Measurements from ENCODE around the gene GPRIN3.
"Not testable (repeated sequence)": the region's sequence is repeated elsewhere in the genome, so short reads cannot be mapped to it uniquely, and the experiment has no call there.

GPRIN3 gene

DNA sequence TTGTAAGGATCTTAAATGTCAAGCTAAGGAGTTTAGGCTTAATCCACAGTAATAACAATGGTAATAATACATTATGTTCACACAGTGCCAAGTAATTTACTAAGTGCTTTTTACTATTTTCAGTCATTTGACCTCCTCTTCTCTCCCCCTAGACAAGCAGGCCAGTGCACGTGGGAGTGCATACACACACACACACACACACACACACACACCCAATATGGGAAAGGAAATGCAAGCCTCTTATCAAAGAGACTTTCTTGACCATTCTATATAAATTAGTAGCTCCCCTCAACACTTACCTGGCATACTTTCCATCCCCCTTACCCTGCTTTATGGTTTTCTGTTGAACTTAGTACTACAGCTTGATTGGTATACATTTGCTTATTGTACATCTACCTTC lies 3.8 kb upstream of the GPRIN3 start:
- DNase-seq (no peak), ATAC-seq (no peak)

DNA sequence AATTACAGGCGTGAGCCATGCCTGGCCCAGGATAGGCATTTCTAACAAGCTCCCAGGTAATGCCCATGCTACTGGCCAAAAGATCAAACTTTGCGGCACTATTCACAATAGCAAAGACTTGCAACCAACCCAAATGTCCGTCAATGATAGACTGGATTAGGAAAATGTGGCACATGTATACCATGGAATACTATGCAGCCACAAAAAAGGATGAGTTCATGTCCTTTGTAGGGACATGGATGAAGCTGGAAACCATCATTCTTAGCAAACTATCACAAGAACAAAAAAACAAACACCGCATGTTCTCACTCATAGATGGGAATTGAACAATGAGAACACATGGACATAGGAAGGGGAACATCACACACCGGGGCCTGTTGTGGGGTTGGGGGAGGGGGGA lies 1.6 kb upstream of the GPRIN3 start:
- not testable (repeated sequence) for ATAC-seq, DNase-seq

DNA sequence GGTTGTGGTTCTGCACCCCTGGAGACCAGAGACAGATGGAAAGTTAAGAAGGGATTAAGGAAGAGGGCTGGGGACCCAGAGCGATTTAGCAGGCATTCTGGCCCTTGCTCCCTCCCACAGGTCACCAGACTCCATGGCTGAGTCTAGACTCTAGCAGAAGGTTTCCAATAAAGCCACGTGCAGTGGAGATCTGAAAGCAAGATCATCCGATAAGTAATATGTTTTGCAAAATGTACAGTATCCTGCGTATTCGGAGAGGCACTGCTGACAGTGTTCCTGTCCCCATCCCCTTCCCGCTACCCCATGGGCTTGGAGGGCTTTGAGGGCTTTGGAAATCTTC lies 531 bp upstream of the GPRIN3 start:
- no peak for ATAC-seq
- no peak for DNase-seq

- ATAC-seq, result no peak
- no peak for DNase-seq
Observed at GRCh38 chr4:89307178-89307445, 488 bp downstream of the GPRIN3 start.

DNA sequence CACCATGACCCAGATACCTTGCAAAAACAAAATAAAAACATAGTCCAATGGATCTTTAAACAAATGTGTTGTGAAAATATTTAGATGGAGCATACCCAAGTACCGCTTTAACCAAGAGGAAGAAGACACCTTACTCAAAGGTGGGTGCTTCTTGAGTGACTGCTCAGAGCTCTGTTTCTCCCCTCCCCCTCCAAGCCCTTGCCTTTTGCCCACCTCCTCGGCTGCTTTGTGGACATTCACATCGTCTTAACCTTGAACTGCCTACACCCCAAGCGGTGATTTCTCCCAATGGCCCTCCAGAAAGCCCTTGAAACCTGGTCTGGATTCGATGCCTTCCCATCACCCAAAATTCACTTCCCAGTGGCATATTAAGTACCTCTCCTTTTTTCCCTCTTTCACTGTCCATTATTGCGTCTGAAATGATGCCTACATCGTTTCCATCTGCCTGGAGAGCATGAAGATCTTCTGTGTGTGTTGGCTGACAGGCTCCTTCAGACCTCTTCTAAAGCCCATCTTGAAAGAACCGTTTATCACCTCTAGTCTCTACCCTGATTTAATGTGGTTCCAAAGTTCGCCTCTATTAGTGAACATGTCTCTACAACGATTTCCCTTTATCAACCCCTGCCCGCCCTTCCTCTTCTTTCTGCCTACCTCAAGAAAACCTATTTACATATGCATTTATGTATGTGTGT lies 968 bp downstream of the GPRIN3 start:
- DNase-seq (no peak), ATAC-seq (no peak)

GRCh38 chr4:89305712-89306437 lies 1.7 kb downstream of the GPRIN3 start:
- ATAC-seq (peak; percentile 35), DNase-seq (no peak)

DNA sequence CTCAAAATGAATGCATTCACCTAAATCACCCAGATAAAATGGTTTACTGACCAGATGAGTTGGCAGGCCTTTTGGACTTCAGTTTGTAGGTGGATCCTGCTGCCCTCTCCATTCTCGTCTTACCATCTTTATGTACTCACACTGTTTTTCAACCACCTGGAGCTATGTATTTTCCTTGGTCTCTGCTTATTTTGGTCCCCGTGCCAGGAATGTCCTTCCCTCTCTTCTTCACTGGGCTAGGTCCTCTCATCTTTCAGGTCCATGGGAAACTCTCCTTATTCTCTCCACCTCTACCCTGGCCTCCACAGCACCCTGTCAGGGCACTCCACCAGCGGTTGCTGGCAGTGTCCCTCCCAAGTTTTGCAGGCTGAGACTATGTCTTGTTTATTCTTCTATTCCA lies 2.6 kb downstream of the GPRIN3 start:
- no peak for DNase-seq
- ATAC-seq, result no peak

GRCh38 chr4:89303814-89304388 lies 3.7 kb downstream of the GPRIN3 start:
- DNase-seq, result no peak
- no peak for ATAC-seq

GRCh38 chr4:89303177-89303576 lies 4.4 kb downstream of the GPRIN3 start:
- ATAC-seq (peak; percentile 33), DNase-seq (no peak)

DNA sequence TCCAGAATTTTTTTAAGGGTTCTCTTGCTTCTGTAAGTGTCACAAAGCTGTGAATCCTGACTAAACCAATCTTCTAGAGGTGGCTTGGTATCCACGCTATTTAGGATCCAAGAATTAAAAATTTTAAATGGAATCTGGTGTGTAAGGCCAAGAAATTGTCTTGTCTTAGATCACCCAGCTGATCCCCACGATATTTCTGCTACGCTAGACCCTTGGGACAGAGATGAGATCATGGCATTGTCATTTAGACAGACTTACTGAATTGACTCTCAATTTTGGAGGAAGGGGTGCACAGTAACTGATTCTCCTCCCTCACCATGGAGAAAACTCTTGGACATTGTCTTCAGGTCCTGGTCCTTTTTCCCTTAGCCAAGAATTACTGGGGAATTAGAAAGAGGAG lies 5.7 kb downstream of the GPRIN3 start:
- DNase-seq, result no peak
- ATAC-seq, result no peak

- ATAC-seq, result no peak
- no peak for DNase-seq
Observed at GRCh38 chr4:89301003-89301402, 6.6 kb downstream of the GPRIN3 start.

GRCh38 chr4:89300499-89300898 lies 7.1 kb downstream of the GPRIN3 start:
- ATAC-seq (no peak), DNase-seq (no peak)

GRCh38 chr4:89300060-89300459 lies 7.5 kb downstream of the GPRIN3 start:
- ATAC-seq (no peak), DNase-seq (no peak)

DNA sequence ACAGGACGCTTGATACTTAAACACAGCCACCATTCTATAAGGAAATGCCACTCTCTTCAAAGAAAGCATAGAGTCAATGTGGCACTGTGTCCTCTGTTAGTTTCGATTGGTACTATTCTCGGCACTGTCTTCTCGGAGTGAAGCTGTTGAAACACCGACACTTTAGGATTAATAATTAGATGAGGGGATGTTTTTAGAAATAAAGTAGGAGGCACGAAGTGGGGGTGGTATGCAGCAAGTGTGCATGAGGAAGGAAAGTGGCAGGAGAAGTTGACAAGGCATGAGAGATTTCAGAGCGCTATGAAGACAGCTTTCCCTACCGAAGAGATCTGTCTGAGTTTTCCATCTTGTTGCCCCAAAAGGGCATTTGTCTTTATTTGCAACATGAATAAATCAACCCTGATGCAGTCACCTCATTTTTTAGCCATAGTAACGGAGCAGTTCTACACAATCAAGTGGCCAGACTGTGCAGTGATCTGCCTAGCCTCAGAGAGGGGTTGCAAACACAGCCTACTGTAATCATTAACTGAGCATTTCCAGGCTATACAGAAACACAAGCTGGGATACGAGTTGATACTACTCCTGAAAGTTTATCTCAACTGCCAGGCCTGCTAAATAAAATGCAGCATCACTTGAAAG lies 8.3 kb downstream of the GPRIN3 start:
- DNase-seq (no peak), ATAC-seq (peak; percentile 26)

DNA sequence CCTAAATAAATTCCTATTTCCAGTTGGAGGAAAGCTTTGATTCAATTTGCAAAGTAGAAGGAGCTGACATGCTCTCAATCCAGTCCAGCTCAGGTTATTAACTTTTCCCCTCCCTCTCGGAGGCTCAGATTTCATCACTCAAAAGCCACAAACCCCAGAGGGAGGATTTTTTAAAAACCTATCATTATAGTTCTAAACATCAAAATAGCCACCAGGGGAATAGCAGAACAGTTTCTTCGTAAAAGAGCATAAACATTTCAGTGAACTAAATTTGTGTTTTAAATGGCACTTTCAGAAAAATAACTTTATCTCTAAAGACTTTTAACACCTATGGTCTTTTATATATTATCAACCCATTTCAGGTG lies 8.8 kb downstream of the GPRIN3 start:
- no peak for DNase-seq
- ATAC-seq, result no peak

DNA sequence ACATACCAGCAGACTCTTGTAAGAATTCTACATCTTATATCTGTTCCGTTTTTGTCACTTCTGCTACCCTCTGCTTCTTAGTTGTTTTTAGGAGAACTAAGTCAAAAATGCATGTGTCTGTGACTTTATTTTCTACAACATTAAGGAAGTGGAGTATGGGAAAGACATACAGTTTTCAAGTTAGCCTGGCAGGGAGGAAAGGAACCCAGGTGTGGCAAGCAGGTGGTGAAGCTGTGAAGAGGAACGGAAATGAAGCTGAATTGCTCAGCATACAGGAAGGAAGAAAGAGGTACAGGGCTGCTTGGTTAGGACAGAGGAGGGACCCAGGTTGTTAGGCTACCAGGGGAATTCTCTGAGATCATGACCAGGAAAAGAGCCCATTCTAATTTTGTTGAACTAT lies 9.4 kb downstream of the GPRIN3 start:
- DNase-seq, result peak; percentile 32
- ATAC-seq, result peak; percentile 9

GRCh38 chr4:89296896-89297295 lies 10.7 kb downstream of the GPRIN3 start:
- ATAC-seq, result no peak
- no peak for DNase-seq

GRCh38 chr4:89296399-89296798 lies 11.2 kb downstream of the GPRIN3 start:
- ATAC-seq (no peak), DNase-seq (no peak)

DNA sequence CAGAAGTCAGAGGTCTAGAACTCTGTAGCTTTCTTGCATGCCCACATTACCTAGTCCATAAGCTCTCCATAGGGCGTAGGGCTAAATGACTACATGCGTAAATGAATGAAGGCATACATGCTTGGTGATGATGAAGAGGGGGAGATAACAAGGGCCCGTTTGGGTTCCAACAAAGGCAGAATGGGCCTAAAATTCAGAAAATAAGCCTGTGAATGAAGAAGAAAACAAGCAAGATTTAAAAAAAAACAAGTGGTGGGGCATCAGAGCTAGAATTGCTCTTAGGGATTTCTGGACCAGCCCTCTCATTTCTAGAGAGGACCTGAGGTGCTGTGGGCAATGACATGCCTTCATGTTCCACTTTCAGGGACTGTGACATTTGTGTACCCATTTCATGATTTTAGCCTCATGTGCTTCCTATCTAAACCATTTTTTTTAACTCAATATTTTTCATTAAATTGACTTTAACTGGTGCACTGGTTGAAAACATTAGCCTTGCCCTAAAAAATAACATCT lies 12.1 kb downstream of the GPRIN3 start:
- DNase-seq (peak; percentile 32), ATAC-seq (peak; percentile 38)

DNA sequence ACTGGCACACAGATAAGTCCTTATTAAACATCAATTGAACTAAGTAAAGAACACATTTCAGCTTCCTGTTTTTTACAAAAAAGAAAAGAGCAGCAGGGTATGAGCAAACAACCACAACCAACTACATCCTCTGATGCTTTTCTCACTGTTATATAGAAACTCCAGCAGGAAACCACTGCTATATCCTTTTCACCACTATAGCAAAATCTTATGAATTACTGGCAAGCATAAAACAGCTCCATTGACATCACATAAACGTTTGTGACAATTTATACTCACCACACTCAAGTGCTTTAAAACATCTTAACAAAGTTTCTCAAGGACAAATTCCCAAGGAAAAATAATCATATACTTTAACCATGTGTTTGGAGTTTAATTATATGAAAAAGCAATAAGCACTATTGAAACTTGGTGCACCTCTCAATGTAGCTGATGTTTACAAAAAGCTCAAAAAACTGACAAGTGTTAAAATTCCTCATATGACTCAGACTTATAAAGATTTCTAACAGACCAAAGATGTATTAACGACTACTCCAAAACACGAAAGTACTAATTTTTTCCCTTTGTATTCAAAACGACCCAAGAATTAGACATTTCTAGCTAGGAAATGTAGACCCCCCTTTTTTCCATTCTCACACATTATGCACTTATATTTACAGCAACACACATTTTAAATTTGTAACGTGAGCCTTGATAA lies 12.9 kb downstream of the GPRIN3 start:
- no peak for DNase-seq
- peak; percentile 70 for ATAC-seq

- ATAC-seq, result no peak
- DNase-seq, result no peak
Observed at GRCh38 chr4:89293299-89293698, 14.3 kb downstream of the GPRIN3 start.

DNA sequence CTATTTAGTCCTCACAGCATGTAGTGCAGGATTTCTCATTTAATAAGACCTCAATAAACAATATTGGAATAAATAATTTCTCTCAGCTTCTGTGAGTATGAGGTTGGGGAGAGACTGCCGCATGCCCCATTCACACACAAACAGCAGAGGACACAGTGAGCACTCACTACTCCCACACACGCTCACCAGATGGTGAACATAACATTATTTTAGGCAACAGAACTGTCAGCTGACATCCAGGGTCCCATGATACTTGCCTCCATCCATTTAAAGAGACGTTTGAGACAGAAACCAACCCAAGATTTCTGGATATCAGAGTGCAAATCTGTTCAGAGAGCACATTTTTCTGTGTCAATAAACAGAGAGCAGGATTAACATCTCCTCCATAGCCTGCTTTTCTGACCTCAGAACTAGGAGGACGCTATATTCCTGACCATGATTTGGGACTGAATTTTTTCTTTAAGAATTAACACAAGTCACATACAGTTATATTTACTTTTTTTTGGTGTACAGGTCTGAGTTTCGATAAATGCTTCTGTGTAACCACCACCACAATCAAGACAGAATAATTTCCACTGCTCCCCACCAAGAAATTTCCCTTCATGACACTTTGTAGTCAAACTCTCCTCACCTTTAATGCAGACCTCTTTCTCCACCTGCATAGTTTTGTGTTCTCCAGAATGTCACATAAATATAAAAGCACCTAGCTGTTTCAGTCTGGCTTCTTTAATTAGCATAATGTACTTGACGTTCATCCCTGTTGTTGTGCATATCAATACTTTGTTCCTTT lies 16.7 kb downstream of the GPRIN3 start:
- ATAC-seq, result no peak
- DNase-seq, result no peak
